NT2/D1 (cell line): ENCODE measurements around the gene PTCRA.

ENCODE experiments used
- SUZ12 ChIP-seq: IDR thresholded peaks from 2 replicates; pipeline ENCODE4 v1.6.1; 2011; ENCODE audit not compliant: insufficient read length, insufficient read depth; ENCODE audit errors: extremely low read depth
- YY1 ChIP-seq: IDR thresholded peaks from 2 replicates; pipeline ENCODE4 v1.6.1; 2011; ENCODE audit not compliant: insufficient read length, insufficient read depth
- ZNF274 ChIP-seq: IDR thresholded peaks from 2 replicates; pipeline ENCODE4 v1.6.1; 2011; ENCODE audit warnings: mild to moderate bottlenecking, low read depth, low read length

GRCh38 chr6:42877695-42878094 is 38.2 kb upstream of the PTCRA start:
- no peak for TF ChIP-seq YY1
- no peak for TF ChIP-seq ZNF274
- TF ChIP-seq SUZ12 = no peak
